Activated CD4-positive, CD25-positive, alpha-beta regulatory T cell (primary cell): ENCODE data around the gene DPEP2.
"Not testable (repeated sequence)": the region's sequence is repeated elsewhere in the genome, so short reads cannot be mapped to it uniquely, and the experiment has no call there.

Experiments used
- DNase-seq, 4 experiments: peaks; one replicate each; lab custom pipeline; 2025; lab: John Stamatoyannopoulos, UW

Gene DPEP2

DNA sequence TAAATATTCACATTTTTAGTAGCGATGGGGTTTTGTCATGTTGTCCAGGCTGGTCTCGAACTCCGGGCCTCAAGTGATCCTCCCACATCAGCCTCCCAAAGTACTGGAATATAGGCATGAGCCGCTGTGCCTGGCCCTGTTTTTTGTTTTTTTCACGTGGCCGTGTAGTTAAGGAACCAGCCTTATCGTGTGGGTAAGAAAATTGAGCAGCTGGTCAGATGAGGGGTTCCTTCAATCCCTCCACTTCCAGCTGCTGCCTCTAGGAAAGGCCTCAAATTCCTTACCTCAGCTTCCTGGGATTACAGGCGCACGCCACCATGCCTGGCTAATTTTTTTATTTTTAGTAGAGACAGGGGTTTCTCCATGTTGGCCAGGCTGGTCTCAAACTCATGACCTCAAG lies 5.9 kb upstream of the DPEP2 start:
- DNase-seq, result no peak

- DNase-seq, result no peak
Observed at GRCh38 chr16:68003031-68003430, 3.7 kb upstream of the DPEP2 start.

DNA sequence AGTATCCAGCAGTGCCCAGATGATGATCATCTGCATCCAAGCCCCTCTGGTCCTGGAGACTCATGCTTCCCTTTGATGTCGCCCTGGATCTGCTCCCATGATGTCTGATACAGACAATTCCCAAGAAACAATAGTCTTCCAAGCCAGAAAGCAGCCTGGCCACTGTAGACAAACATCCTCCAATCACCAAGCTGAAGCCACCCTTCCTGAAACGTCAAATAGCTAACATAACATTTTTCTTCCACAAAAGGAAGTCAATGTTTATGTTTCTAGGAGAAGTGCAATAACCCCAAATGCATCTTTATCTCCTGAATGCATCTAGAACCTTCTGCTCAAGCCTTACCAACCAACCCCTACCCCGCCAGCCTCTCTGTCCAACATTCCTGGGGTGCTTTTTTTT lies 1.2 kb upstream of the DPEP2 start:
- DNase-seq, result no peak

- no peak for DNase-seq
Observed at GRCh38 chr16:67999985-68000384, 701 bp upstream of the DPEP2 start.

GRCh38 chr16:67998231-67998778 lies 979 bp downstream of the DPEP2 start:
- not testable (repeated sequence) for DNase-seq

DNA sequence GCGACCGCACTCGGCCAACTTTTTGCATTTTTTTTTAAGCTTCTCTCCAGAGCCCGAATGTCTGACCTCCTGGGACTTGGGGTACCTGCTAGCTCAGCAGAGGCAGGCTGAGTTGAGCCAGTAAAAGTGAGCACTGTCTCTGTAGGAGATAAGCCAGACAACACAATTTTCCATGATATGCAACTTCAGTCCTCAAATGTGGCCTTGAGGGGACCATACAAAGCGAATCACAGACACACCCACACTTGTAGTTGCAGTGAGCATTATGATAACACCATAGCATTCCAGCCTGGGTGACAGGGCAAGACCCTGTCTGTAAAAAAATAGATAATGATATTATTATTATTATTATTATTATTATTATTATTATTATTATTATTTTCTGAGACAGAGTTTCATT lies 2.6 kb downstream of the DPEP2 start:
- no peak for DNase-seq

DNA sequence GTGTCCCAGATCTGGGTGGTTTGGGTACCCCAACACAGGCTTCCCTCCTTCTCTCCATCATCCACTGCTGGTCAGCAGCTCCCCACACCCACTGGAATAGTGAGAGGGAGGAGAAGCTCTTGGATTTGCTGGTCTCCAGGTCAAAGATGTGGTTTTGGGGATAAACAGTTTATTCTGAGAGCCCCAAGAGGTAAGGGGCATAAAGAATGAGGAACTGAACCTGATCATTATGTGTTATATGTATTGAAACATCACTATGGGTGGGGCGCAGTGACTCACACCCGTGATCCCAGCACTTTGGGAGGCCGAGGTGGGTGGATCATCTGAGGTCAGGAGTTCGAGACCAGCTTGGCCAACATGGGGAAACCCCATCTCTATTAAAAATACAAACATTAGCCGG lies 3.9 kb downstream of the DPEP2 start:
- DNase-seq, result no peak

- not testable (repeated sequence) for DNase-seq
Observed at GRCh38 chr16:67994040-67994408, 5.3 kb downstream of the DPEP2 start.

DNA sequence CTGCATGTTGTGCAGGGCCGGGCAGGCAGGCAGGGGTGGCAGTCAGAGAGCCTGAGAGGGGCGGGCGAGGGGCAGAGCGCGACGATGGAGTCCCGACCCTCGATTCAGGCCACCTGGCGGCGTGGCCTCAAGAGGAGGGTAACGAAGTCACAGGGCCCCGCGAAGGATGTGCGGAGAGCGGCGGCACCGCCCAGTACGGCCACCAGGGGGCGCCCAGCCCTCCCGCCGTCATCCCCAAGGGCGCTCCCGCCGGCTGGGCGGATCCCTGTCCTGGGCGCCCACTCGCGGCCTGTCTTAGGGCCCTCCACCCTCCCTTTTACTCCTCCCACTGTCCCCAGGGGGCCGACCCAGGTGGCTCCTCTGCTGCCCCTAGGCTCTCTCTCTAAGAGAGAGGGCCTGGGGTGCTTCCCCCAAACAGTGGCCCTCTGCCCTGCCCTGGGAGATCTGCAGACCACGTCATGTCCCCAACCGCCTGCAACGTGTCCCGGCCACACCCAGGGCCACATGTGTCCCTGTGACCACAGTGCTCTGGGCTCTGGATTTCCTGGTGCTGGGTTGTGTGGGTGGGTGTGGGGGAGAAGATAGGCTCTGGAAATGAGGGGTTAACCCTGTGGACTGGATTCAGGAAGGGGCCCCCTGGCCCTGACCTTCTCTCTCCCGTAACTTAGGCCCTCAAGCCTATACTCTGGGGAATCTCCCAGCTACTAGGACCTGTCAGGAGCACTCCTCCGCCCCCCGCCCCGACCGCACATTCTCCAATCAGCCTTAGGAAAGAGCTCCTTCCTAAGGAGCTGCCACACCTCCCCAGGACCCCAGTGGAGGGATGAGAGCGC lies 5.9 kb downstream of the DPEP2 start:
- DNase-seq, result peak; percentile 65 to 70 (median 68)

GRCh38 chr16:67992661-67993206 lies 6.5 kb downstream of the DPEP2 start:
- DNase-seq, result no peak

GRCh38 chr16:67990018-67990386 lies 9.3 kb downstream of the DPEP2 start:
- DNase-seq, result no peak

DNA sequence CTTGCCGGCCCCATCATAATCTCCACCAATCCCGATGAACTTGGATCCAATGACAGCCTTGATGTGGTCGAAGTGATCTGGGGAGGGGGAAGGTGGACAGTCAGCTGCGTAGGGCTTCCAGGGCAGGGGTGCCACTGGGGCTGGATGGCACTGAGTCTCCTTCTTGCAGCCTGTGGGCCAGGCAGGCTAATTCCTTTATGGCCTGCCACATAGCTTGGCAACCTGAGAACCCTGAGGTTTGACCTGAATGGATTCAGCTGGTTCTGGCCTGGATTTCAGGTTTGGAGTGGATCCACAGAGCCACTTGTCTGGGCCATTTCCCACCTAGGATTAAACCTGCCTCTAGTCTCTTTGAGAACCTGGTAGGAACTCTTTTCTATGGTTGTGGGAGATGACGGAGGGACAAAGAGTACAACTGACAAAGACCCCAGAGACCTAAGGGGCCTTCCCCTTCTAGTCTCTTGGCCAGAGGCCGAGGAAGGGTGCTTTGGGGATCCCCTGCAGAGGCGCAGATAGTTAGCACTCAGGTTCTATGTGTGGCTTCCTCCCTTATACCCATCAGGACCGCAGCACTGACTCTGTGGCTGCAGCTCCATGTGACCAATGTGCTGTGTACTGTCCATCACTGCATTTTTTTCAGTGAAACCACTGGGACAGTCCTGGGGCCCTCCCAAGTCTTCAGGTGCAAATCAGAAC lies 9.8 kb downstream of the DPEP2 start:
- no peak for DNase-seq

DNA sequence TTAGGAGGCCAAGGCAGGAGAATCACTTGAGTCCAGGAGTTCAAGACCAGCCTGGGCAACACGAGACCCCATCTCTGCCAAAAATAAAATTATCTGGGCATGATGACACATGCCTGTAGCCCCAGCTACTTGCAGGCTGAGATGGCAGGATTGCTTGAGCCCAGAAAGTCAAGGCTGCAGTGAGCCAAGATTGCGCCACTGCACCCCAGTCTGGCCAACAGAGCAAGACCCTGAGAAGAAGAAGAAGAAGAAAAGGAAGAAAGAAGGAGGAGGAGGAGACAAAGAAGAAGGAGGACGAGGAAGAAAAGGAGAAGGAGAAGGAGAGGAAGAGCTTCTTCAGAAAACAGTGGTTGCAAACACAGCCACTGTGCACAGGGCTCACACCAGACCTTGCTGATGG lies 10.6 kb downstream of the DPEP2 start:
- DNase-seq, result no peak

DNA sequence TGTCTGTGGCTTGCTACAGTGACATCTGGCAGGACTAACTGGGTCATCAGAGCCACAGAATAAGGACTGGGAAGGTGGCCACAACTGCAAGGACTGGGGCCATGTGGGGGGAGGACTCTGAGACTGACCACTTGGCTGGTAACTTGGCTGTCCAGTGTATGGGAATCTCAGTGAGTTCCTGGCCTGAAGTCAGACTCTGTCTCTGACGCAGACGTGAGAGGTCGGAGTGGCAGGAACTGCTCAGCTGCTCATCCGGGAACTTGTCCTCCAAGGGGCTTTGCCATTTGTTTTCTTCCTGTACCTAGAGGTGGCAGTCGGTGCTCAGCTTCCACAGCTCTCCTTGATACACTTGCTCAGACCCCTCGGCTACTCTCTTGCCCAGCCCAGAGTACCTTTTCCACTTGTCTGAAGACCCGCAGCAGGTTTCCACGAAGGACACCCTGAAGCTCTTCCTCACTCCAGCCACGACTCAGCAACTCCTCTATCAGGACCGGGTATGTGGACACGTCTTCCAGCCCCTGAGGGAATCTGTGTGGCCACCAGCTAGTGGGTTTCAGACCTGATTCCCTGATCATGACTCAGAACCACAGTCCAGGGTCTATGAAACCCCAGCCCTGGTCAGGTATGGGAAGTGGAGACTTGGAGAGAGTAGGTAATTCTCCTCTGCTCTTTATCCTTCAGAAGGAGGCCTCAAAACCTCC lies 11.7 kb downstream of the DPEP2 start:
- no peak for DNase-seq

GRCh38 chr16:67986949-67987348 lies 12.3 kb downstream of the DPEP2 start:
- DNase-seq, result no peak

DNA sequence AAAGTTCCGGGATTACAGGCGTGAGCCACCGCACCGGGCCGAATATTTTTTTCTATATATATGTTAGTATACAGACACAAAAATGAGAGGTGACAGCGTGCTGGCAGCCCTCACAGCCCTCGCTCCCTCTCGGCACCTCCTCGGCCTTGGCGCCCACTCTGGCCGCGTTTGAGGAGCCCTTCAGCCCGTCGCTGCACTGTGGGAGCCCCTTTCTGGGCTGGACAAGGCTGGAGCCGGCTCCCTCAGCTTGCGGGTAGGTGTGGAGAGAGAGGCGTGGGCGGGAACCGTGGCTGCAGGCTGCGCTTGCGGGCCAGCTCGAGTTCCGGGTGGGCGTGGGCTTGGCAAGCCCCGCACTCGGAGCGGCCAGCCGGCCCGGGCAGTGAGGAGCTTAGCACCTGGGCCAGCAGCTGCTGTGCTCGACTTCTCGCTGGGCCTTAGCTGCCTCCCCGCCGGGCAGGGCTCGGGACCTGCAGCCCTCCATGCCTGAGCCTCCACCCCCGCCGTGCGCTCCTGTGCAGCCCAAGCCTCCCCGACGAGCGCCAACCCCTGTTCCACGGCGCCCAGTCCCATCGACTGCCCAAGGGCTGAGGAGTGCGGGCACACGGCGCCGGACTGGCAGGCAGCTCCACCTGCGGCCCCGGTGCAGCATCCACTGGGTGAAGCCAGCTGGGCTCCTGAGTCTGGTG lies 17.1 kb downstream of the DPEP2 start:
- no peak for DNase-seq

- no peak for DNase-seq
Observed at GRCh38 chr16:67979955-67980678, 19.2 kb downstream of the DPEP2 start, which contains the start of gene DPEP3. Gene DPEP3 (minus strand): TSS chr16:67980499. CDS start chr16:67980380, 119 bp downstream.

- DNase-seq, result no peak
Observed at GRCh38 chr16:67977469-67978227, 21.6 kb downstream of the DPEP2 start.

- no peak for DNase-seq
Observed at GRCh38 chr16:67977005-67977404, 22.3 kb downstream of the DPEP2 start.

DNA sequence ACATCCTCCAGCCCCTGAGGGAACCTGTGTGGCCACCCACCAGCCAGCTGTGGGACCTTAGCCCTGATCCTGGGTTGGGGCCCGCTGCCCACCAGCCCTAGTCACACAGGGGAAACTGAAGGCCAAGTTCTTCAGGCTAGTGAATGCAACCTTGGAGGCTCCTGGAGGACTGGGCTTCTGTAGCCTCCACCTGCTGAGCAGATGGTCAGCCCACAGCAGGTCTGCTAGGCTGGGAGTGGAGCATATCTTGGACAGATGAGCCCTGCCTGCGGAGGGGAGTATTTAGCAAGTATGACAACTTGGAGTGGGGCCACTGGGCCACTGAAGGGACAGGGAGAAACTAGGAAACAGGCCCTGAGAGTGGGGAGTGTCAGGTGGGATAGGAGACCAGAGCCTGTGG lies 23.1 kb downstream of the DPEP2 start:
- DNase-seq, result no peak
